Hepatocyte (in vitro differentiated cells): Measurements from ENCODE around the gene FAM20B.

ENCODE experiments used
- CTCF ChIP-seq: fragments of 200-600 bp; sonication (generic); IDR thresholded peaks from 2 replicates; pipeline ENCODE4 v1.5.1; 2016; ENCODE audit warnings: antibody characterized with exemption, mild to moderate bottlenecking; ENCODE audit not compliant: poor library complexity
- EZH2phosphoT487 ChIP-seq: fragments of 200-600 bp; sonication (generic); IDR thresholded peaks from one replicate; pipeline ENCODE4 v1.6.1; 2018; ENCODE audit warnings: antibody characterized with exemption, mild to moderate bottlenecking, low read depth, moderate library complexity; ENCODE audit not compliant: unreplicated experiment, severe bottlenecking

- TF ChIP-seq CTCF (no peak), EZH2phosphoT487 (no peak)
These were observed 65.2 kb downstream of the FAM20B start for GRCh38 chr1:179090923-179091322.
